GM19452 (cell line): ENCODE results near the gene FAM184B.
A peak's percentile ranks its signal among the peaks of the same experiment; 100 is the strongest.

Source experiments
- ATAC-seq: cut with Tn5 transposase; IDR thresholded peaks from one replicate; pipeline ENCODE4 v1.9.1; 2021; ENCODE audit not compliant: unreplicated experiment

FAM184B gene

GRCh38 chr4:17778431-17778830 lies 3.0 kb downstream of the FAM184B start:
- ATAC-seq, result no peak

DNA sequence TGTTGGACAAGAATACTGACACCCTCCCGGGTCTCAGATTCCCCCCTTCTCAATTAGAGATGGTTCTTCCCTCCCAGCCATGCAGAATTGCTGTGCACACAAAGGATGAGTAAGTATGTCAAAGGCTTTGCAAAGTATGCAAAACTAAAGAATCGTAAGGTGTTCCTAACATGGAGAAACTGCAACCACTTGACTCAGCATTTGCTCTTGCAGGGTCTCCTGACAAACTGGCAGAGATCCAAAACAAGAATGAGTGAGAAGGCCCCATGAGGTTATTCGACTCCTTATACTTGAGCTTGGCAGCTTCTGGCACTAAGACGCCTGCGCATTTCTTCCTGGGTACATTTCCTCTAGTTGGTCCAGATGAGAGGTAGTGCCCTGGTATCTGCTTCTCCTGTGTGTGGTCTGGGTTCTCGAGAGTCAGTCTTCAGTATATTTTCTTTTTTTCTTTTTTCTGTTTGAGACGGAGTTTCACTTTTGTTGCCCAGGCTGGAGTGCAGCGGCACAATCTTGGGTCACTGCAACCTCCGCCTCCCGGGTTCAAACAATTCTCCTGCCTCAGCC lies 8.2 kb downstream of the FAM184B start:
- ATAC-seq, result no peak

- ATAC-seq, result no peak
Measured at GRCh38 chr4:17771284-17771908, 10.0 kb downstream of the FAM184B start.

- no peak for ATAC-seq
Measured at GRCh38 chr4:17770845-17771244, 10.6 kb downstream of the FAM184B start.

DNA sequence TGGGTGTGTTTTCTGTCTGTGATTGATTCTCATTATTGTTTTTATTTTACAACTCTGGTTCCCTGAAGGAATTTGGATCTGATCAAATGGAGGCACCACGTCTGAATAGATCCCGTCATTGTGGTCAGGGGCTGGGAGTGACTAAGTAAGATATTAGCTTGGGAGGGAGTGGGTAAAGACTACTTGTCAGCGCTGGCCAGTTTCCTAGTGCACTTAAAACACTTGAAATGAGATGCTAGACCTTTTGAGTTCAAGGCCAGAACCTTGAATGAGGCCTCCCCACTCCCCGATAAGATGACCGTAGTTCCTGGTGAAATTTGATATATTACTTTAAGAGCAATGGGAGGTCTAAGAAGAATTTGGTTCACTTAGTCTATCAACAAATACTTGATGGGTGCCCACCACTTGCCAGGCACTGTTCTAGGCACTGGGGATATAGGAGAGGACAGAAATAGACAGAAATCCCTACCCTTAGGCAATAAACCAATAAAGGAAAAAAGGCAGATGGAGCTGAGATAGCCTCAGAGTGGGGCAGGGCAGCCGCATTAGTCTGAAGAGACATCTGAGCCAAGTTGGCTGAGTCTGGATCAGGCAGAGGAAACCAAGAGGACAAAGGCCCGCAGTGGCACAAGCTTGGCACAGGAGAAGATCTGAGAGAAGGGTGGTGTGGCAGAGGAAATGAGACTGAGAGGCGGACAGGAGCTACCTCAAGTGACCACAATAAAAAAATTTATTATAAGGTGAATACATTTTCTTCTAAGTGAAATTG lies 11.8 kb downstream of the FAM184B start:
- ATAC-seq, result no peak

- ATAC-seq, result no peak
Measured at GRCh38 chr4:17766826-17767458, 14.5 kb downstream of the FAM184B start.

- ATAC-seq, result peak; percentile 66
Measured at GRCh38 chr4:17765514-17766286, 15.7 kb downstream of the FAM184B start.

DNA sequence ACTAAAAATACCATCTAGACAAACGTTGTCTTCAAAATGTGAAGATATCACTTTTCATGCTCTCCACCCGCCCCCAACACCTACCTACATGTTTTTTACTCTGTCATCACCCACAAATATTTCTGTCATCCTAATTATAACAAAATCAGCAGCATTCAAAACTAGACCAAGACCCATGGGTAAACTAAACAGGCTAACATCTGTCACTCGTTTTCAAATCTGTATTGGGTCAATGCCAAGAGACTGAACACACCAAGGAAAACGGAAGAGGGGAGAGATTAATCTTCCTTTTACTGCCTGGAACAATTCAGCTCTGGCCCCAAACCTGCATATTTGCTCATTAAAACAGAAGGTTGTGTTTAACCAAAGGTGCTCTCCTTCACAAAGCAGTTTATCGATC lies 17.5 kb downstream of the FAM184B start:
- no peak for ATAC-seq

- ATAC-seq, result no peak
Measured at GRCh38 chr4:17763416-17763815, 18.0 kb downstream of the FAM184B start.

GRCh38 chr4:17762726-17763125 lies 18.7 kb downstream of the FAM184B start:
- no peak for ATAC-seq

- no peak for ATAC-seq
Measured at GRCh38 chr4:17761062-17761461, 20.4 kb downstream of the FAM184B start.

DNA sequence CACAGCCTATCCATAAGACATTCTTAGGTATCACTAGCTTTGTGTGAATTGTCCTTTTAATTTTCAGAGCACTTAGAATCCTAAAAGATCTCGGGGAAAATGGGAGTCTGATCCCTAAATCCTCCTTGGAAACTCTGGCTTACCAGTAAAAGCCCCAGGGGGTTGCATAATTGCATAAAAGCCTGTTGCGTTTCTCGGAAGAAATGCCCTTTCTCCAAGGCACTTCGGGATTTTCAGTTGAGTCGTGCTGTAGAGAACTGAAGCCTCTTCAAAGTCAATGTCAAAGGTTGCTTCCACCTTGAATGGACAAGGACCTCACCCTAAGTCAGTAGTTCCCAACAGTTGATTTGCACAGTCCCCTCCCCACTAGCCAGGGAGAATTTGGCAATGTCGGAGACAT lies 20.8 kb downstream of the FAM184B start:
- ATAC-seq, result no peak

GRCh38 chr4:17758485-17758884 lies 22.9 kb downstream of the FAM184B start:
- no peak for ATAC-seq

GRCh38 chr4:17757621-17758020 lies 23.8 kb downstream of the FAM184B start:
- ATAC-seq, result no peak

GRCh38 chr4:17753646-17754045 lies 27.8 kb downstream of the FAM184B start:
- ATAC-seq, result no peak

DNA sequence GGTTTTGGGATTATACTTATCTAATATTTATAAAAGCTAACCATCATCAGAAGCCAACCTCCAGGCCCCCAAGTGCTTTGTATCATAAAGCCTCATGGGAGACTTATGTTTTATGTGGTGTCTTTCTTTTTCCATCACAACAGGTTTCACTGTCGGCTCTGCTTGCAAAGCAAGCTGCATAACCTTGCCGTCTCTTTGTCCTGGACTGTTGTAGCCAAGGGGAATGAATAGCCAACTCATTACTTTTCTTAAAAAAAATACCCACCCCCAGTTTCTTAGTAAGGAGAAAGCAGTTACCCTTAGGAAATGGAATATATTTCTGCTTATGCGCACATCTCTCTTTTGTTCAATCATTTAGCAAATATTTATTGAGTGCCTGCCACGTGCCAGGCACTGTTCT lies 40.7 kb downstream of the FAM184B start:
- no peak for ATAC-seq

DNA sequence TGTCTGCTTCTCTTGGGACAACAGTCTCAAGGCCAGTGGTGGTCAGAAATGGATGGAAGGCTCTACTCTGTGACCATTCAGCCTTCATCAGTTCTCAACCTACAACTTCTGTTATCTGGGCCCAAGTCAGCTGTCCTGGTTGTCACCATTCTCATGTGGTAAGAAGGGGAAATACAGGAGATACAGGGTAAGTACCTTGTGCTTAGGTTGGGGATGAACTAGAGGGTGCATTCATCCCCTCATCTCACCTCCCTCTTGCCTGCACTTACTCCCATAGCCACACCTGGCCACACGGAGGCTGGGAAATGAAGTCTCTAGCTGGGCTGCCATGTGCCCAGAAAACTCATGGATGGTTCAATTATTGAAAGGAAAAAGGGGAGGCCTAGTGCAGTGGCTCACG lies 44.9 kb downstream of the FAM184B start:
- no peak for ATAC-seq

GRCh38 chr4:17726911-17727310 lies 54.5 kb downstream of the FAM184B start:
- ATAC-seq, result no peak

- no peak for ATAC-seq
Measured at GRCh38 chr4:17723648-17724047, 57.8 kb downstream of the FAM184B start.

DNA sequence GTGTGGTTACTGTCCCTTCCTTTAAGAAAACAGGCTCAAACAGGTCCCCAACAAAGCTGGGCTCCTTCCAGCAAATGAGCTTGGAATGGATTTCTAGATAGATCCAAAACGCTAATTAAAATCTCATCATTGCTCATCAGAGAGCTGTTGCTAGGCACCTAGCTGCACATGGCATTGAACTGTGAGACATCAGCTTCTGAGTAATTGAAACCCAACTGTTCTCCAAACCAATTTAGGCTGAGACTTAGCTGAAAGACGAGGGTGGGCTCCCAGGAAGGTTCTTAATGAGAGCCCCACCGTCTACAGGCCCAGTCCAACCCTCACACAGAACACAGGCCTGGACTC lies 59.1 kb downstream of the FAM184B start:
- ATAC-seq, result no peak
